Loucy (cell line): Measurements from ENCODE around the gene FIGN.

Experiments
- EZH2phosphoT487 ChIP-seq: fragments of 200-600 bp; IDR thresholded peaks from 2 replicates; pipeline ENCODE4 v1.6.1; 2018; ENCODE audit warnings: antibody characterized with exemption, mild to moderate bottlenecking, moderate library complexity, borderline replicate concordance
- TF ChIP-seq, protein P1 (sequence below): fragments of 200-600 bp; sonication (generic); conservative IDR thresholded peaks from 2 replicates; pipeline ENCODE4 v1.5.1; 2014; ENCODE audit warnings: mild to moderate bottlenecking, antibody characterized with exemption, low read length

DNA sequence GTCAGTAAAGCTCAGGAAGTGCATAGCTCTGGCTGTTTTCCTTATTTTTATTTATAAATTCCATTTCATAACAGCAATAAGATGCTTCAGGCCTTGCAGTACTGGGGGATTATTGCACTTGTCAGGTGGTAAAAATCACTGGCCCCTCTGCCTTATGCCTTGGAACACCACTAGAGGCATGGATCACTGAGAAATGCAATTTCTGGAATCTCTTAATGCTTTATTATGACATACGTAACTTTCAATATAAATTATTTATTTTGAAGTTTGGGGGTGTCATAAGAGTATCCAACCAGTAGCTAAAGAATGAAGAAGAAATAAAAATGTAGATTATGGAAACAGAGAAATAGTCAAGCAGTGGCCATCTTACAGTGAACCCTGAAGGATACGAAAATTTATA lies 183.1 kb downstream of the FIGN start:
- TF ChIP-seq, protein P1, sequence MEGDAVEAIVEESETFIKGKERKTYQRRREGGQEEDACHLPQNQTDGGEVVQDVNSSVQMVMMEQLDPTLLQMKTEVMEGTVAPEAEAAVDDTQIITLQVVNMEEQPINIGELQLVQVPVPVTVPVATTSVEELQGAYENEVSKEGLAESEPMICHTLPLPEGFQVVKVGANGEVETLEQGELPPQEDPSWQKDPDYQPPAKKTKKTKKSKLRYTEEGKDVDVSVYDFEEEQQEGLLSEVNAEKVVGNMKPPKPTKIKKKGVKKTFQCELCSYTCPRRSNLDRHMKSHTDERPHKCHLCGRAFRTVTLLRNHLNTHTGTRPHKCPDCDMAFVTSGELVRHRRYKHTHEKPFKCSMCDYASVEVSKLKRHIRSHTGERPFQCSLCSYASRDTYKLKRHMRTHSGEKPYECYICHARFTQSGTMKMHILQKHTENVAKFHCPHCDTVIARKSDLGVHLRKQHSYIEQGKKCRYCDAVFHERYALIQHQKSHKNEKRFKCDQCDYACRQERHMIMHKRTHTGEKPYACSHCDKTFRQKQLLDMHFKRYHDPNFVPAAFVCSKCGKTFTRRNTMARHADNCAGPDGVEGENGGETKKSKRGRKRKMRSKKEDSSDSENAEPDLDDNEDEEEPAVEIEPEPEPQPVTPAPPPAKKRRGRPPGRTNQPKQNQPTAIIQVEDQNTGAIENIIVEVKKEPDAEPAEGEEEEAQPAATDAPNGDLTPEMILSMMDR = no peak
- no peak for TF ChIP-seq EZH2phosphoT487
